Activated CD8-positive, alpha-beta memory T cell treated with anti-CD3 and anti-CD28 coated beads for 48 hours (primary cell): Measurements from ENCODE around the gene MPO.

Source experiments
- DNase-seq, 3 experiments: peaks; one replicate each; pipeline ENCODE4 v3.0.0-alpha.2; 2020; ENCODE audit warnings: low read depth in 2 of 3, low spot score in 2 of 3

The MPO gene

DNA sequence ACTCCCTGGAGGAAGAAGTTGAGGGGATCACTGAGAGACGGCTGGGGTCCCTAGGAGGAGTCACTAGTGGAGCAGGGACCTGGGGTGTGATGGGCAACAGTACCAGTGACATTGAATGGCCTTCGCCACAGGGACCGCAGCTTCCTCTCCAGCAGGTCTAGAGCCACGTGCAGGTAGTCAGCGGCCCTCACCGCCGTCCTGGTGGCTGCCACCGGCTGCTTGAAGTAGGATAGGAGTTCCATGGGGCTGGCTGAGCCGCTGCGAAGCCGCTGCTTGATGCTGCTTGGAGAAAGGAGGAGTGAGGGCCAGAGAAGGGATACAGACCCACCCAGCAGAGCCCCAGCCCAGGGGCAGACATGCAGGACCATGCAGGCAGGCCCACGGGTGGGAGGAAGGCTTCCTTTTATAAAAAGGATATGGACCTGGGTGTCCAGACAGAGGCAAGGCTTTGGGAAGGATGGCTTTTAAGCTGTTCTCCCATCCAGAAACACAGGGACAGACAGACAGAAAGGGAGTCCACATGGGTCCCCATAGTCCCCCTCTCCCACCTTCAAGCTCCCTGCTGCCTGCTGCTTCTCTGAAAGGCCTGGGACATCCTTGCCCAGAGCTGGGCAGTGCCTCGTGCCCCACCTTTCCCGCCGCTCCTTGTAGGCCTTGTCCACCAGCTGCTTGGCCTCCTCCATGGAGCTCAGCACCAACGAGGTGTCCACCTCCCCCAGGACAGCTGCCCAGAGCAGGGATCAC, 827 bp downstream of the MPO start:
- DNase-seq, result no peak

- DNase-seq, result no peak
These were observed 1.6 kb downstream of the MPO start for GRCh38 chr17:58279016-58279711.

DNA sequence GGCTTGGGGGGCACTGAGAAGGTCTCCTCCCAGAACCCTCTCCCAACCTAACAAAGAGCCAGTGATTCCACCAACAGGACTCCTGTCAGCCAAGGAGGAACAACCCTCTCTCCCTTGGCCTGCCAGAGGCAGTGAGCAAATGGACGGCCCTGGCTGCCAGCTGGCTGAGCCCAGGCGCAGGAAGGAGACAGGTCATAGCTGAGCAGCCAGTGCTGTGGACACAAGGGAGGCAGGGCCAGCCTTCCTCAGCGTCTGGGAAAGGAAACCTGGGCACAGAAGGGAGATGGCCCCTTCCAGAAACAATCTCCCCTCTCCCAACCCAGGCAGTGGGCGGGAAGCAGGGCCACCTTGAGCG, 2.1 kb downstream of the MPO start:
- DNase-seq, result no peak

GRCh38 chr17:58277802-58278595, 2.7 kb downstream of the MPO start:
- DNase-seq, result no peak

DNA sequence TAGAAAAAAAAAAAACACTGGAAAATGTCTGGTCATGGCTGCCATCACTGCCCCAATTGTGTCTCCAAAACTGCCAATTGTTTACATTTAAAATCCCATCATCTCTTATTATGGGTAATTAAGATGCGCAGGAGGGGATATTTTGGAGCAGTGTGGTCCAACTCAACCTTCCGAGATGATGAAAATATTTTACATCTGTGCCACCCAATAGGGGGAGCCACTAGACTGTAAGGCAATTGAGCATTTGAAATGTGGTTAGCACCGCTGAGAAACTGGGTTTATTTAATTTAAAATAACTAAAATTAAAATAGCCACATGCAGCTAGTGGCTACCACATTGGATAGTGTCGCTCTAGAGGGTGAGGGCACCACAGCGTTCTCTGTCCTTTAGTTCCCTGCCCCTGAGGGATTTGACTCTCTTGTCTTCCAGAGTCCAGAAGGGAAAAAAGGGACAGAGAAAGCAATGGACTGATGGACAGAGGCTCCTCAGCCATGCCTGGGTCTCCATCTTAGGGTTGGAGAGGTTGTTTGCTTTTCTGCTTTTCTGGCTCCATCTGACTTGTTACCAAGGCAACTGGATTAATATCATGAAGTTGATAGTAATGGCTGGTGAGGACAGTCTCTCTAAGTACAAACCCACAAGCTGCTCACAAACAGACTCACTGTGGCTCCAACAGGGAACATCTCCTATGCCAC, 3.5 kb downstream of the MPO start:
- DNase-seq, result no peak

GRCh38 chr17:58276423-58276822, 4.3 kb downstream of the MPO start:
- no peak for DNase-seq

DNA sequence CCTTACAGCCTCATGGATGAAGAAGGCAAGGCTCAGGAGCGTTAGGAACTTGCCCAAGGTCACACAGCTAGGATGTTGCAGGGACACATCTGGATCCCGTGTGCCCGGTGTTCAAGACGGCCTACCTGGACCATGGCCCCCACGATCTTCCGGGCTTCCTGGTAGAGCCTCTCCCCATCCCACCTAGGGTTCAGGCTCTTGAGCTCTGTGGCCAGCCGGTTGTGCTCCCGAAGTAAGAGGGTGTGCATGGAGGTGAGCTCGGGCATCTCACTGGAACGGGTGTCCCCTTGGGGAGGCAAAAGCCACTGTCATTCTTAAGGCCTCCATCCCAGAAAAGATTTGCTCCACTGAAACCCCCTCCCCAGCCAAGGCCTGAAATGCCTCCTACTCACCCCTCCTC, 5.3 kb downstream of the MPO start:
- no peak for DNase-seq

GRCh38 chr17:58273453-58274104, 7.2 kb downstream of the MPO start:
- no peak for DNase-seq

- DNase-seq, result no peak
These were observed 8.1 kb downstream of the MPO start for GRCh38 chr17:58272367-58273280.

DNA sequence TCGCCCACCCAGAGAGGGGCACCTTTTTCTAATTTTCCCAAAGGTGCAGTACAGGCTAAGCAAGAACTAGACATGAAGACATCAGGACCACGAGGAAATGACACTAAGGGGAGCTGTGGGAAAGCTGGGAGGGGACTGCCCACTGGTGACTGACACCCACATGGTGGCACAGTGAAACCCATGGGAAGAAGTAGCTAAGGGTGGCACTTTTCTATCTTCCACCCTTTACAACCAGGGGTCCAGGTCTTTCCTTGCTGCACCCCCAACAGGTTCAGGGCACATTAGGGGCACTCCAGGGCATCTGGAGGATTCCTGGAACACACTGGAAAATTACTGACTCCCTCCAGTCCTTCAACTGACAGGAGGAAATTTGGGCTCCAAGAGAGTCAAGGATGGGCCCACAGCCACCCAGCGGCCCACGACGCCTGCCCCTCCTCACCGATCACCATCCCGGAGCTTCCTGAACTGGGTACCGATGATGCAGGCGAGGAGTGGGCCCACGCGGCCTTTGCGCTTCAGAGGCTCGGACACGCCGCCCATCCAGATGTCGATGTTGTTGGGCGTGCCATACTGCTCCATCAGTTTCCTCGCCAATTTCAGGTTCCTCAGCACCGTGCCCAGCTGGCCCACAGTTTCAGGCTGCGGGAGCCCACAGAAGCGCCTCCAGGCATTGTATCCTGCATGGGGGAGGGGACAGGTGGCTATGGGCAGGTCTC, 9.4 kb downstream of the MPO start:
- DNase-seq, result no peak

- no peak for DNase-seq
These were observed 10.1 kb downstream of the MPO start for GRCh38 chr17:58270476-58271215.

- no peak for DNase-seq
These were observed 11.0 kb downstream of the MPO start for GRCh38 chr17:58269557-58270291.

DNA sequence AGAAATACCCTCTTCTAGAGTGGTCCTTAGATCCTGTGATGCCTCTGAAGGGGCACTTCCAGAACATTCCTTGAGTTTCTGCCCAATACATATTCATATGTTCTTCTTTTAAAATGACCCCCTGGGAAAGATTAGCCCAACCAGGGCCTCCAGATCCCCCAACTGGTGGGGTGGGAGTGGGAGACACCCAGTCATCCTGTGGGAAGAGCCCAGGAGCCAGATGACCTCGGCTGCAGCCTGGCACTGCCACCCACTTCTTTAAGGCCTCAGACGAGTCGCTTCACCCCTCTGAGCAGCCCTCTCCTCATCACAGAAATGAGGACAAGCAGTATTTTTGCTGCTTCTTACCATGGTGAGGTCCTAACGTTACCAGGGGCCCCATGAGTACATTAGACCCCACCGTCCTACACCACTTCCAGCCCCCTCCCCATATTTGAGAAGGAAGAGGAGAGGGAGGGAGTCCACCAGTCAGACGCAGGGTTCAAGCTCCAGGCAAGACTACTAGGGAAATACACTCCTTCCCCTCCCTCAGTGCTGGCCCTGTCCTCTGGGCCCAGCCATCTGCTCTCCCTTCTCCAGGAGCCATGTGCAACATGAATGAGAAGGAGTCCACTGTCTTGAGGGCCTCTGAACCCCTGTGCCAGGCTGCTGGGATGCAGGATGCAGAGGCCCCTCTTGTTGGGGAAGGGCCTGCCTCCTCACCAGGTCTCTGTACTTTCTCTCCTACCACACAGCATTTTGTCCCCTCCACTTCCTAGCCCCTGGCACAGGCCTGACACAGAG, 11.8 kb downstream of the MPO start:
- DNase-seq, result no peak

DNA sequence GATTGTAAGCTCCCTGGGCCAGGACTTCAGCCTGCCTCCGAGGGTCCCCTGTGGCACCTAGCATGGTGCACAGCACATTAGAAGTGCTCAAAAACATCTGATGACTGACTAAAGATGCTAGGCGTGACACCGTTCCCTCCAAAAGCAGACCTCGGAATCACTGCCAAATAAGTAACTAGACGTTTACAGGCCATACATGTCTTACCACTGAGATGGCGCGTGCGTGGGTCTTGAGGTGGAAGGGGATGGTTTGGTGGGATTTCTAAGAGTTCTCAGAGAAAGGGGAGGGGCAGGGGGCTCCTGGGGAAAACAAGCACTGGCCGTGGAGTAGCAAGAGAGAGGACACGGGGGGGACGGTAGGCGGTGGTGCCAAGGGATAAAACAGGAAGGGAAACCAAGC, 12.4 kb downstream of the MPO start:
- DNase-seq, result no peak

- DNase-seq, result no peak
These were observed 13.1 kb downstream of the MPO start for GRCh38 chr17:58267347-58268324.
